HG03139 (cell line): ENCODE results near the gene RNF186.
"Not testable (repeated sequence)": the region's sequence is repeated elsewhere in the genome, so short reads cannot be mapped to it uniquely, and the experiment has no call there.

ENCODE experiments used
- ATAC-seq: cut with Tn5 transposase; IDR thresholded peaks from one replicate; pipeline ENCODE4 v1.9.1; 2021; ENCODE audit not compliant: unreplicated experiment

The RNF186 gene

GRCh38 chr1:19814681-19815503 is at the start of gene RNF186:
Gene RNF186, minus strand, starts transcription at chr1:19815283. Its CDS starts 182 bp downstream, at chr1:19815101.
- no peak for ATAC-seq

GRCh38 chr1:19864570-19865160 is 49.6 kb upstream of the RNF186 start:
- no peak for ATAC-seq

DNA sequence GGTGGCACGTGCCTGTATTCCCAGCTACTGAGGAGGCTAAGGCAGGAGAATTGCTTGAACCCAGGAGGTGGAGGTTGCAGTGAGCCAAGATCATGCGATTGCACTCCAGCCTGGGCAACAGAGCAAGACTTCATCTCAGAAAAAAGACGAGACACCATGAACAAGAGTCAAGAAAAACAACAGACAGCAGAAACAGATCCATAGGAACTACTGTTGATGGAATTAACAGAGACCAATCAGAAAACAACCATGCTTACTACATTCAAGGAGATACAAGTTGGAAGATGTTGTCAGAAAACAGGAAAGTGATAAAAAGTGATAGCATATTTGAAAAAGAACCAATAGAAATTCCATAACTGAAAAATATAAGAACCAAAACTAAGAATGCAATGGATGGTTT is 47.9 kb upstream of the RNF186 start:
- ATAC-seq, result no peak

DNA sequence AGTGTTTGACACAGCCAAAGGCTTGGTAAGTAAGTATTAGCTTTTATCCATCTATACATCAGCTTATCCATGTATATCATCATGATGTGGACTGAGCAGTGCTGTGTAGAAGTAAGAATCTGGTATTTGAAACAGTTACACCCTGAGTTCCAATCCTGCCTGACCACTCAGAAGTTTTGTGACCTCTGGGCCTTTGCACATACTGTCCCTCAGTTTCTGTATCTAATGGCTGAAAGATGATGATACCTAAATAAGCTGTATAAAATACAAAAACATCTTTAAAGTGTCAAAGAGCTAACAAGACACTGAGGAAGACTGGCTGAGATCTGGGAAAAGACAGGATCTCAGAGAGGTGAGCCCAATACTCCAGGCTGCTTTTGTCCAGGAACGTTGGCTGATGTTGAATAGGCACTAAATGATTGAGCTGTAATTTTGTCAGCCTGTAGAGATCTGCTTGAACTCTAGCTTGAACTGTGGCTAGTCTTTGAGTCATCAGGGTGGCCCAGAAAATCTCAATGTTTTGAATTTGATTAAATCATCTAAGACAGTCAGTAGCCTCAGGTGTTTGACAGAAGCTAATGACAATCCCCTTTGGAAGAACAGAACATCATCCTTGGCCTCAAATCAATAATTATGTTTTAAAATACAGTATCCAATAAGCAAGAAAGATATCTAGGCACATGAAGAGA is 46.9 kb upstream of the RNF186 start:
- no peak for ATAC-seq

DNA sequence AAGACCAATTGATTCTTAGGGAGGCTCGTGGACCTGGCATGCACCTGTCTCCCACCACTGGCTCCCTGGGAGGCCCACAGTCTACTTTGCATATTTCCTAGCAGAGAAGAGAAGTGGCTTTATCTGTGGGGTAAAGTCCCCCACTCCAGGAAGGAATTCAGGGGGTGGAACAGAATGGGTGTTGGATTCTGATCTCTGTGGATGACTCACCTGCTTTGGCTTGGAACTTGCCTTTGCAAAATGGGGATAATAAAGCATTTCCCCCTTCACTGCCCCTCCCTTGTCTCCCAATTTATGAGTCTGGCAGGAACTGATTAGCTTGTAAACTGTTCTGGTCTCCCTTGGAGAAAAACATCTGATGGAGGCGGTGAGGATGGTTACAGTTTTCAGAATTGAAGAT is 46.0 kb upstream of the RNF186 start:
- no peak for ATAC-seq

DNA sequence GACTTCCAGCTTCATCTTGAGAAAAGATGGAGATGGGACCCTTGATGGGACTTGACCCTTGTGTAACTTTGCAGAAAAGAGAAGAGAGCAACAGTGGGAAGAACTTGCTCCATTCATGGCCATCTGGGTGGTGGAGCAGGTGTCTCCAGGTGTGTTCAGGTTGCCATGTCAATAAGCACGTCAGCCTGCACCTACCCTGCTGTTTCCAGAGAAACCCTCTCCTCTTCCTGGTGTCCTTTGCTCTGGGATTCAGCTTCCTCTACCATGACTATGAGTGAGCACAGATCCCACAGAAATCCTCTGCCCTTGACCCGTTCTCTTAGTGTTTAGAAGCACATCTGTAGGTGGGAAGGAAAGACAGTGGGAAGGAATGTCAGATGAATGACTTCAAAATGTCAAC is 45.3 kb upstream of the RNF186 start:
- no peak for ATAC-seq

- no peak for ATAC-seq
These were observed 44.8 kb upstream of the RNF186 start for GRCh38 chr1:19859876-19860275.

DNA sequence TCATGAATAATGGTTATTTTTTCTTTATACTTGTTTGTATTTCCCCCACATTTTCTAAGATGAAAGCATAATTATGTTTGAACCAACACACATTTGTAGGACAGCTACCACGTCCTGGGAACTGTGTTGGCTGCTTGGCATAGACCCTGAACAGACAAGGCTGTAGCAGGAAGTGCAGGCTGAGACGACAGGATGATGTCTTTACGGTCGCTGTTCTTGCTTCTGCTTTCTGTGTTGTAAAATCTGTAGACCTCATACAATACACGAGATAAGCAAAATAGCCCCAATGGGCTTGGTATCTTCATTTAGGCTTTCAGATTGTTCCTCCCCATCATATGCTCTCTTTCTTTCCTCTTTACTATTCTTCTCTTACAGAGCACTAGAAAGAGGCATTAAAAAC is 43.8 kb upstream of the RNF186 start:
- no peak for ATAC-seq

- no peak for ATAC-seq
These were observed 39.8 kb upstream of the RNF186 start for GRCh38 chr1:19854866-19855265.

GRCh38 chr1:19852036-19852435 is 37.0 kb upstream of the RNF186 start:
- ATAC-seq, result no peak

DNA sequence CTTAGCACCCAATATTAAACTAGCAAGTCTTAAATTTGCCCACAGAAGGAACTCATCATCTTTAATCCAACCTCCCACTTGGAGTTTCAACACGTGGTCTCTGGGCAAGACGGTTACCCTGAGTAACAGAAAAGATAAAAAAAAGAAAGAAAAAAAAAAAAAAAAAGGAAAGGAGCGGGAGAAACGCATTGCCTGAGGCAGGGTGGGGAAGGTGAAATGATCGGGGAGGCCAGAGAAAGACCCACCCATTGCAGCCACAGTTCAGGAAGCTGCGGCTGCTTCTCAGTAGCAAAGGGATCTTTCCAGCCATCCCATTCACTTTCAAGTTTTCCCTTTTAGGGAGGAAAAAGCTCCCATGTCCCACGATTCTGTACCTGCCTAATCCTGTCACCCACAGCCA is 35.1 kb upstream of the RNF186 start:
- no peak for ATAC-seq

GRCh38 chr1:19849307-19849706 is 34.2 kb upstream of the RNF186 start:
- not testable (repeated sequence) for ATAC-seq

GRCh38 chr1:19847334-19847733 is 32.3 kb upstream of the RNF186 start:
- ATAC-seq, result not testable (repeated sequence)

GRCh38 chr1:19846338-19846737 is 31.3 kb upstream of the RNF186 start:
- ATAC-seq, result no peak

GRCh38 chr1:19845555-19845954 is 30.5 kb upstream of the RNF186 start:
- no peak for ATAC-seq

- no peak for ATAC-seq
These were observed 29.8 kb upstream of the RNF186 start for GRCh38 chr1:19844731-19845495.

DNA sequence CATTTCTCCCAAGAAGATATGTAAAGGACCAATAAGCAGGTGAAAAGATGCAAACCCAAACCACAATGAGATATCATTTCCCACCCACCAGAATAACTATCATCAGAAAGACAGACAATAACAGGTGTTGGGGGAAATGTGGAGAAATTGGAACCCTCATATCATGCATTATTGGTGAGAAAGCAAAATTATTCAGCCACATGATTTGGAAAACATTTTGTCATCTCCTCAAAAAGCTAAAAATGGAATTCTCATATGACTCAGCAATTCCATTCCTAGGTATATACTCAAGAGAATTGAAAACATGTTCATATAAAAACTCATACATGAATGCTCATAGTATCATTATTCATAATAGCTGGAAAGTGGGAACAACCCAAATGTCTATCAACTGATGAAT is 25.1 kb upstream of the RNF186 start:
- ATAC-seq, result no peak

DNA sequence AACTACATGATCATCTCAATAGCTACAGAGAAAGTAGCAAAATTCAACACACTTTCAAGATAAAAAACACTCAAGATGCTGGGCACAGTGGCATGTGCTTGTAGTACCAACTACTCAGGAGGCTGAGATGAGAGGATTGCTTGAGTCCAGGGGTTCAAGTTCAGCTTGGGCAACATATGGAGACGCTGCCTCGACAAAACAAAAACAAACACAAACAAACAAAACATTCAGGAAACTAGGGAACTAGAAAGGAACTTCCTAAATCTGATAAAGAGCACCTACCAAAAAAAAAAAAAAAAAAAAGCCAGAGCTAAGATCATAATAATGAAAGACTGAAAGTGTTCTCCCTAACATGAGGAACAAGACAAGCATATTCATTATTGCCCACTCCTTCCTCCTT is 22.8 kb upstream of the RNF186 start:
- no peak for ATAC-seq

DNA sequence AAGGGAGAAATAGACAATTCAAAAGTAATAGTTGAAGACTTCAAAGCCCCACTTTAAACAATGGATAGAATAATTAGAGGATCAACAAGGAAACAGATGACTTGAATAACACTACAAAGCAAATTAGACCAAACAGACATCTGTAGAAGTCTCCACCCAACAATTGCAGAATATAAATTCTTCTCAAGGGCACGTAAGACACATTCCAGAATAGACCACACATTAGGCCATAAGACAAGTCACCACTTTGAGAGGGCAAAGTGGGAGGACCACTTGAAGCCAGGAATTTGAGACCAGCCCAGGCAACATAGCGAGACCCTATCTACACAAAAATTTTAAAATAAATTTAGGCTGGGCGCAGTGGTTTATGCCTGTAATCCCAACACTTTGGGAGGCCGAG is 20.5 kb upstream of the RNF186 start:
- ATAC-seq, result no peak

DNA sequence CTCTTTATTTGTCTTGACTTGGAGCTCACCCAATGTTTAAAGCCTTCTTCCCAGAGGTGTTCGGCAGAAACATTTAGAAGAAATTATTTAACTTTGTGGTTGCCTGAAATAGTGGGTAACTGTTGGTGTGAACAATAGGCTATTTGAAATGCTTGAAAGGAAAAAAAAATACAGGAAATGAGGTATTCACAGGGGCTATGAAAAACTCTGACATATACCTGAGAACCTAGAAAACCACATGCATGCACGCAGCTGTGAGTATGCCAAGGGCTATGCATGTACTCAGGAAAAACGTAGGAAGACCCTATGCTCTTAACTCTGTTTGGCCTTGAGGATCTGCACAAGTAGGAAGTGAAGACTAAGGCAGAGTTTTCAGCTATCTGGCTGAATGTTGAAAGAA is 16.4 kb upstream of the RNF186 start:
- ATAC-seq, result no peak

- no peak for ATAC-seq
These were observed 13.5 kb upstream of the RNF186 start for GRCh38 chr1:19828546-19828945.
